HG02885 (cell line): ENCODE data around the gene SEMA3G.
A peak's percentile ranks its signal among the peaks of the same experiment; 100 is the strongest.

Experiments
- ATAC-seq: cut with Tn5 transposase; IDR thresholded peaks from one replicate; pipeline ENCODE4 v1.9.1; 2021; ENCODE audit warnings: mild to moderate bottlenecking; ENCODE audit not compliant: unreplicated experiment, poor library complexity

Gene SEMA3G

GRCh38 chr3:52444860-52445793 is at the start of gene SEMA3G:
TSS of gene SEMA3G (minus strand) at chr3:52445103. CDS start at chr3:52445027, 76 bp downstream.
- peak; percentile 84 for ATAC-seq

GRCh38 chr3:52494445-52494844 is 49.5 kb upstream of the SEMA3G start:
- no peak for ATAC-seq

- ATAC-seq, result no peak
These were observed 48.5 kb upstream of the SEMA3G start for GRCh38 chr3:52493232-52494017.

GRCh38 chr3:52492059-52492458 is 47.2 kb upstream of the SEMA3G start:
- no peak for ATAC-seq

- ATAC-seq, result no peak
These were observed 46.1 kb upstream of the SEMA3G start for GRCh38 chr3:52490939-52491526.

GRCh38 chr3:52490035-52490938 is 45.4 kb upstream of the SEMA3G start:
- no peak for ATAC-seq

GRCh38 chr3:52489453-52489852 is 44.5 kb upstream of the SEMA3G start:
- no peak for ATAC-seq

- no peak for ATAC-seq
These were observed 43.8 kb upstream of the SEMA3G start for GRCh38 chr3:52488746-52489145.

GRCh38 chr3:52487788-52488691 is 43.1 kb upstream of the SEMA3G start:
- ATAC-seq, result no peak

- no peak for ATAC-seq
These were observed 42.3 kb upstream of the SEMA3G start for GRCh38 chr3:52487050-52487787.

- no peak for ATAC-seq
These were observed 40.0 kb upstream of the SEMA3G start for GRCh38 chr3:52484680-52485461.

GRCh38 chr3:52483577-52484381 is 38.9 kb upstream of the SEMA3G start:
- ATAC-seq, result no peak

- ATAC-seq, result no peak
These were observed 38.2 kb upstream of the SEMA3G start for GRCh38 chr3:52483081-52483480.

- ATAC-seq, result no peak
These were observed 37.1 kb upstream of the SEMA3G start for GRCh38 chr3:52481819-52482521.

- ATAC-seq, result no peak
These were observed 36.1 kb upstream of the SEMA3G start for GRCh38 chr3:52480768-52481715.
